HG03378 (cell line): Measurements from ENCODE around the gene RECQL.
"Not testable (repeated sequence)": the region's sequence is repeated elsewhere in the genome, so short reads cannot be mapped to it uniquely, and the experiment has no call there.

Experiments used
- ATAC-seq: cut with Tn5 transposase; IDR thresholded peaks from one replicate; pipeline ENCODE4 v1.9.1; 2021; ENCODE audit warnings: mild to moderate bottlenecking, moderate library complexity; ENCODE audit not compliant: unreplicated experiment

The RECQL gene

GRCh38 chr12:21433525-21433924 lies 67.9 kb downstream of the RECQL start:
- ATAC-seq, result no peak

- no peak for ATAC-seq
These were observed 71.4 kb downstream of the RECQL start for GRCh38 chr12:21429994-21430393.

GRCh38 chr12:21428241-21428640 lies 73.2 kb downstream of the RECQL start:
- no peak for ATAC-seq

GRCh38 chr12:21419009-21419699 lies 82.3 kb downstream of the RECQL start:
- not testable (repeated sequence) for ATAC-seq
